ENCODE results near the gene TDRD9. TPM values are rescaled to one million over a fixed set of nuclear protein-coding genes. Genes with fewer than 3 reads are reported as not detected.

Gene TDRD9
- total RNA-seq, 1 donor from 2014 or later, result 5.4 TPM

GRCh38 chr14:104069541-104069940 lies 141.3 kb downstream of the TDRD9 start:
- DNase-seq (ENCODE audit: low spot score), result no peak

DNA sequence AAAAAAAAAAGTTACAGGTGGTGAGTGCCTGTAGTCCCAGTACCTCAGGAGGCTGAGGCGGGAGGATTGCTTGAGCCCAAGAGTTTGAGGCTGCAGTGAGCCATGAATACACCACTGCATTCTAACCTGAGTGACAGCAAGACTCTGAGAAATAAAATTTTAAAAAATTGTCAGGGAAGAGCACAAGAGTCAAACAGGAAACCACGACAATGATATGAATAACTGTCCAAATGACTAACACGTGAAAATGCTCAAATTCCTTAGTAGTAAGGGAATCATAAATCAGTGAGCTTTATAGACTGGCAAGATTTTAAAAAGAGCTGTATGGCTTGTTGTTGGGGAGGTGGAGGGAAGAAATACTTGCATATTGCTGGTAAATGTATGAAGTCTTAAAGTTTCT lies 144.3 kb downstream of the TDRD9 start:
- DNase-seq (ENCODE audit: low spot score), result no peak

DNA sequence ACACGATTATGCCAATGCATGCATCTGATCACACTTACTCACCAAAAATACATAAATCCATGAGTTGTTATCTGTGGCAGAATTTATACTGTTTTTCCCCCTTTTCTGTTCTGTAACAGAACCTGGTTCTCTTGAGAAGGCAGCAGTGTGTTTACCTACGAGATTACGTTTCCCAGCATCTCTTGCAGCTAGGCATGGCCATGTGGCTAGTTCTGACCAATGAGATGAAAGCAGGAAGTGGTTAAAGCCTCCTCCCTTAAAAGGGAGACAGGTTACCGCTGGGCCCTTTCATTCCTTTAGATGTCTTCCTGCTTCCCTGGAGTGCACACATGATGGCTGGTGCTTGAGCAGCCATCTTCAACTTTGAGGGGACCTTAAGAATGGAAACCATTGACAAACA lies 145.5 kb downstream of the TDRD9 start:
- DNase-seq (ENCODE audit: low spot score), result no peak

GRCh38 chr14:104075530-104076151 lies 147.4 kb downstream of the TDRD9 start:
- no peak for DNase-seq (ENCODE audit: low spot score)

DNA sequence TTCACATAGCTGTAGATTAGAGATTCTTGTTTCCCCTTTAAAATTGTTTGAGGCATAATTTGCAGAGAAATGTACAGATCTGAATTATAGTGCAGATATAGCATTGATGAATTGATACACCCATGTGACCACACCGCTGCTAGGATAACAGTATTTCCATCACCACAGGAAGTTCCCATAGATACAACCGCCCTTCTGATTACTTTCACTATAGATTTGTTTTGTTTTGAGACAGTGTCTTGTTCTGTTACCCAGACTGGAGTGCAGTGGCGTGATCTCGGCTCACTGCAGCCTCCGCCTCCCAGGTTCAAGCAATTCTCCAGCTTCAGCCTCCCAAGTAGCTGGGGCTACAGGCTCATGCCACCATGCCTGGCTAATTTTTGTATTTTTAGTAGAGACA lies 148.5 kb downstream of the TDRD9 start:
- no peak for DNase-seq (ENCODE audit: low spot score)

DNA sequence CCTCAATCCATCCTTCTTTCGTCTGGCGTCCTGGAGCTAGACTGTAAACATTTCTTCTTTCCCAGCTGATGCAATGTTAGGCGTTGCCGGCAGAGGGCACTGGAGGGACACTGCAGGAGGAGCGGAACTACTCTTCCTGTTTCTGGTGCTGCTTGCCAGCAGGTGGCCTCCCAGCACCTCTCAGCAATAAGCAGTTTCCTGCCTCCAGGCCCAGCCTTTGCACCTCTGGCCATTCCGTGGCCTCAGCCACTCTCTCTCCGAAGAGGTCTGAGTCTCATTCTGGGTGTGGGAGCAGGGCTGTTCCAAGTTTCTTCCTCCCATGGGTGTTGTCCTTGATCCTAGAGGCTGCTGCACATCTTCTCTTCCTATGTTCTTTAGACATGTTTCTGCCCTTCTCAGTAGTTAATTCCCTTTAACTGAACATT lies 149.8 kb downstream of the TDRD9 start:
- peak; percentile 89 for DNase-seq (ENCODE audit: low spot score)

GRCh38 chr14:104080376-104081260 lies 152.4 kb downstream of the TDRD9 start:
- no peak for DNase-seq (ENCODE audit: low spot score)

- no peak for DNase-seq (ENCODE audit: low spot score)
Observed at GRCh38 chr14:104081261-104081835, 153.1 kb downstream of the TDRD9 start.

DNA sequence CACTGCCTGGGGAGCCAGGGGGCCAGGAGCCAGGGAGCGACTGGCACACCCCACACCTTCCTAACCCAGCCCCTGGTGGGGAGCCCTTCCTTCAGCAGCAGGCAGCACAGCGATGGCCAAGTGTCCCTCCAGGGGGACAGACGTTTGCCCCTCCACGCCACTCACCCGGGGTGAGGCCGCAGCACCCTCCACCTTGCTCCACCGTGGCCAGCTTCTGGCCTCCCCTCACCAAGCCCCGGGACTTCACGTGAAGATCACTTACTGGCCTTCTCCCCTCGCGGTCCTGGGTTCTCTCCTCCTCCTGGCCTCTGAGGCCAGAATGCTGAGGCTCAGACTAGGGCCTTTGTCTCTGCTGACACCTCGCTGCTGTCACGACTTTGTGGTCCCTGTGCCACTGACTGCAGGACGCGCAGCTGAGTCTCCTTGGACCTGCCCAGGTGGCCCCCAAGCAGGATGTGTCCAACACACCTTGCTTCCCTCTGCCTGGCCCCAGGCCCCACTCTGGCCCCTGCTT lies 153.8 kb downstream of the TDRD9 start:
- DNase-seq (ENCODE audit: low spot score), result no peak

- DNase-seq (ENCODE audit: low spot score), result no peak
Observed at GRCh38 chr14:104082807-104083206, 154.6 kb downstream of the TDRD9 start.

DNA sequence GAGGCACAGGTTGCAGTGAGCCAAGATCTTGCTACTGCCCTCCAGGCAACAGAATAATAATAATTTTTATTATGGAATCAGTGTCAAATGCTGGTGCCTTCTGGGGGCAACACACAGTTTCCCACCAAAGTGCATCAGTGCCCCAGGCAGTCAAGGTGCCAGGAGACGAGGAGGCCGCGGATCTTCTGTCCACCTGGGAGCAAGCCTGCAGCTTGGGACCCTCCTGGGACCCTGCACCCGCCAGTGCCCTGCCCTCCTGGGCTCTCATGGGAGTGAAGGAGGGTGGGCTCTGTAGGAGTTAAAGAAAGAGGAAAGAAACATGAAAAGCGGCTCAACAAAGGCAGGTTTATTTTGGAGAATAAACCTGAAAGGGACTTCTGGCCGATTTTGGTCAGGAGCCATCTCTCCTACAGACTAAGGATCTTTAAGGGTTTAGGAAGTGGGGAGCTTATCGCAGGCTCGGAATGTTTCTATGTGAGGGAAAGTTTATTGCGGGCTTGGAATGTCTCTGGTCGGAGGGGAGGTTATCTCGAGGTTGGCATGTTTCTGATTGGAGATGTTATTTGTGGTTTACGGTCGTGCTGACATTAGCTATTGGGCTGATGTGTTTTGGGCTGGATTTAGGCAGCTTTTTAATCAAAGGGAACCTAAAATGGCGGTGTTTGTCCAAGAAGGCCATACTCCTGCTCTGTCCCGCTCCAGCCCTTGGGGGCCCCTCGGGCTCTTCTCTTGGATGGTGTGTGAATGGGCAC lies 156.2 kb downstream of the TDRD9 start:
- DNase-seq (ENCODE audit: low spot score), result no peak

GRCh38 chr14:104085032-104085888 lies 157.0 kb downstream of the TDRD9 start, which contains the start of gene ASPG:
Gene ASPG (plus strand): TSS chr14:104085700. CDS start chr14:104085771, 71 bp downstream.
- peak; percentile 85 for DNase-seq (ENCODE audit: low spot score)

DNA sequence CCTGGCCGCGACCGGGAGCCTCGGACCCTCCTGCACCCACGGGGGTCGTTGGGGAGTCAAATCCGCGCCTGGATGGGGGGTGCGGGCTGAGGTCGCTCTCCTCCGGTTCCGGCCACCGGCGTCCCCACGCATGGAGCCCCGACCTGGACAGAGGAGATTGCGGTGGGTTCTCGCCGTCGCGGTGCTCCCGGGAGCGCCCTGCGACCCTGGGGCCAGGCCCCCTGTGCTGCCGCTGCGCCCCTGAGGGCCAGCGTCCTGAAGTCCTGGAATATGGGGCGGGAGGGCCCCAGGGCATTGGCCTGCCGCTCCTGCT lies 157.6 kb downstream of the TDRD9 start:
- DNase-seq (ENCODE audit: low spot score), result peak; percentile 89

DNA sequence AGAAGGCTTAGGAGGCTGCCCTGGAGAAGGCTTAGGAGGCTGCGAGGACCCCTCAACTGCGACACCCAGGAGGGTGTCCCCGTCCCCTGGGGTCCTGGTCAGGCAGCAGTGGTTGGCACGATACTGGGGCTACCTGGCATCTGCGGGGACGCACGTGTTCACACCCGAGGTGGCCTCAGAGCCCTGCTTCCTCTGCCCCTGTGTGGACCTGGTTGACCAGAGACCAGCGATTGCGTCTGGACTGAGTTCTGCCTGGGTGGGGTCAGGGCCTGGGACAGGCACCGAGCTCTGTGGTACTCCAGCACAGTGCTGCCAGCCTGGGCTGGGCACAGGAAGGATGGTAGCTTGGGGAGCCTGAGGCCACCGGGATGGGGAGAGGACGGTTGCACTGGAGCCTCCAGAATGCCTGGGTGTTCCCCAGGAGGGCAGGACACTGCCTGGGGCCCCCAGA lies 158.0 kb downstream of the TDRD9 start:
- no peak for DNase-seq (ENCODE audit: low spot score)

DNA sequence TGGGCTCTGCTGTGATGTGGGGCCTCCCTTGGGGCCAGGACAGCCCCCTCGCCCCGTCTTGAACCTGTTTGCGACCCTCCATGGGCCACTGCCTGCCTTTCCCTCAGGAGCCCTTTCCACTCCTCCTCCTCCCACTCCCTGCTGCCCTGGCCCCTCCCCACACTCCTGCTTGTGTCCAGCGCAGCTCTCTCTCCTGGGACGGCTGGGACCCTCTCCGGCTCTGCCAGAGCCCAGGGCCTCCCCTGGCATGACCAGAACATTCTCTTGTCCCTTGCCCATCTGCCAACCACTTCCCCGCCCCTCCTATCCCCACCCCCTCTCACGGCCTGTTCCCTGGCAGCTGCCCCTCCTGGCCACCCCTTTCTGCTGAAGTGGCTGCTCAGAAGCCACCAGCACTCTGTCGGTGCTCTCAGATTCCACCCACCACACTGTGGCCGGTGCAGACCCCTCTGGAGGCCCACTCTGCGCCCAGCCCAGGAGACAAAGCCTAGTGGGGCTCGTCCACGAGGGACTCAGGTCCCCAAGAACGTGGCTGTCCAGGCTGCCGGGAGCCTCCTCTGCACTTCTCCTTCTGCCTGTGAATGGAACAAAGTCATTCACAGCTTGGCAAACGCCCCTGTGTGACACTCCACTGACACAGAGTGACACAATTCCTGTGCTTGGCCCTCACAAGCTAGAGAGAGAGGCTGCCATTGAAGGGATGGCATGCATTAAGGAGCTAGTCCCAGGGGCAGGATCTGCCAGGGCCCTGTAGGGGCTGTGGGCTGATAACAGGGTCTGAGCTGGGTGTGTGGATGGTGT lies 158.6 kb downstream of the TDRD9 start:
- DNase-seq (ENCODE audit: low spot score), result no peak

- DNase-seq (ENCODE audit: low spot score), result no peak
Observed at GRCh38 chr14:104087505-104087904, 159.2 kb downstream of the TDRD9 start.

GRCh38 chr14:104087981-104088850 lies 160.0 kb downstream of the TDRD9 start:
- no peak for DNase-seq (ENCODE audit: low spot score)

GRCh38 chr14:104090071-104090748 lies 162.0 kb downstream of the TDRD9 start:
- DNase-seq (ENCODE audit: low spot score), result no peak

All from mesenteric fat pad (tissue), 1 donor.